Erythroblast (primary cell): ENCODE measurements around the gene AK8.

Experiments
- GATA1 ChIP-seq: IDR thresholded peaks from 2 replicates; pipeline ENCODE4 v1.6.1; 2011; ENCODE audit warnings: low read depth, mild to moderate bottlenecking, control low read depth, low read length, moderate library complexity
- POLR2A ChIP-seq: IDR thresholded peaks from 2 replicates; pipeline ENCODE4 v1.6.1; 2011; ENCODE audit warnings: mild to moderate bottlenecking, low read length

DNA sequence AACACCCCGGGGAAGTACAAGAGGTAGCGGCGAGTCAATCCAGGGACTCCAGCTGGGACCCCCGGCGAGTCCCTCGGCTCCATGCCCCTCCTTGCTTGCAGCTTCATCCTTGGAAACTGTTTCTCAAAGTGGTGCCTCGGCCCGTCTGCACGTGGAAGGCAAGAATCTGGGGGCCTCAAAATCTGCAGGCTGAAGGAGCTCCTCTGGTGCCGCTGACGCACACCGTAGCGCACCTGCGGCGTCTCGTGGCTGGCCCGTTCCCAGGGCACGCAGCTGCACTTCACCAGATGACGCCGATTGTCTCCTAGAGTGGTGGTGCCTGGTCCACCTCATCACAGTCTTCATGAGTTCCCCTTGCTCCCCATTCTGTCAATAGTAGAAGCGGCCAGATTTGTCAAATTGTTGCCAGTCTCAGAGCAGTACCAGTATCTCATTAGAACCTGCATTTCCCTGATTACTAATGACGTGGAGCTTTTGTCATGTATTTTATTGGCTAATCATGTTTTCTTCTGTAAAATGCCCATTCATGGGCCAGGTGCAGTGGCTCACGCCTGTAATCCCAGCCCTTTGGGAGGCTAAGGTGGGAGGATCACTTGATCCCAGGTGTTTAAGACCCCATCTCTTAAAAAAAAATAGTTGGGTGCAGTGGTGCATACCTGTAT lies 169.2 kb downstream of the AK8 start:
- TF ChIP-seq POLR2A (no peak), GATA1 (no peak)
